LNCaP clone FGC (cell line): ENCODE data around the gene CD99L2.

Experiments
- DNase-seq: peaks from one replicate; pipeline ENCODE4 v3.0.0-alpha.2; 2011; ENCODE audit warnings: low read depth
- H3K4me3 ChIP-seq: 2 replicates; pipeline ENCODE4 v1.5.1; 2011; ENCODE audit warnings: mild to moderate bottlenecking, low read depth, low read length, control low read depth
- CTCF ChIP-seq: IDR thresholded peaks from 2 replicates; pipeline ENCODE4 v1.5.1; 2012; ENCODE audit warnings: mild to moderate bottlenecking; ENCODE audit not compliant: control insufficient read depth, insufficient read depth; ENCODE audit errors: extremely low read depth

The CD99L2 gene

GRCh38 chrX:150805736-150806135, 92.7 kb downstream of the CD99L2 start:
- no peak overlapping the region for H3K4me3 ChIP-seq
- no peak for DNase-seq
- no peak for TF ChIP-seq CTCF

GRCh38 chrX:150792949-150793527, 105.4 kb downstream of the CD99L2 start:
- H3K4me3 ChIP-seq, result no peak overlapping the region
- no peak for DNase-seq
- TF ChIP-seq CTCF, result no peak

- no peak for DNase-seq
- no peak for TF ChIP-seq CTCF
Observed at GRCh38 chrX:150790021-150790420, 108.4 kb downstream of the CD99L2 start.

GRCh38 chrX:150781677-150782076, 116.8 kb downstream of the CD99L2 start:
- TF ChIP-seq CTCF, result no peak
- DNase-seq, result no peak
- no peak overlapping the region for H3K4me3 ChIP-seq

More at GRCh38 chrX:150790021-150790420, 108.4 kb downstream of the CD99L2 start:
- H3K4me3 ChIP-seq, result no peak overlapping the region

GRCh38 chrX:150779385-150779784, 119.1 kb downstream of the CD99L2 start:
- DNase-seq, result no peak
- H3K4me3 ChIP-seq, result no peak overlapping the region
- no peak for TF ChIP-seq CTCF

GRCh38 chrX:150777328-150777992, 121.0 kb downstream of the CD99L2 start:
- H3K4me3 ChIP-seq, result no peak overlapping the region
- no peak for TF ChIP-seq CTCF

More at GRCh38 chrX:150777328-150777992, 121.0 kb downstream of the CD99L2 start:
- no peak for DNase-seq
